Loucy (cell line): ENCODE data around the gene RIN3.

Source experiments
- H2AFZ ChIP-seq: fragments of 200-600 bp; sonication (generic); 2 replicates; pipeline ENCODE4 v1.6.0; 2016; ENCODE audit warnings: antibody characterized with exemption, mild to moderate bottlenecking, low read length, moderate library complexity
- H3F3A ChIP-seq: fragments of 200-600 bp; 2 replicates; pipeline ENCODE4 v1.6.0; 2016; ENCODE audit warnings: antibody characterized with exemption, low read depth, mild to moderate bottlenecking
- H3K27me3 ChIP-seq: fragments of 200-600 bp; sonication (generic); 2 replicates; pipeline ENCODE4 v1.6.1; 2014; ENCODE audit warnings: low read length, mild to moderate bottlenecking; ENCODE audit not compliant: insufficient read depth, poor library complexity, severe bottlenecking
- H3K36me3 ChIP-seq: fragments of 200-600 bp; sonication (generic); 2 replicates; pipeline ENCODE4 v1.6.1; 2016; ENCODE audit warnings: low read length; ENCODE audit not compliant: insufficient read depth
- H3K4me1 ChIP-seq: fragments of 200-600 bp; sonication (generic); 2 replicates; pipeline ENCODE4 v1.5.1; 2014; ENCODE audit warnings: low read length, mild to moderate bottlenecking; ENCODE audit not compliant: insufficient read depth, poor library complexity, severe bottlenecking
- H3K4me2 ChIP-seq: fragments of 200-600 bp; sonication (generic); 2 replicates; pipeline ENCODE4 v1.6.0; 2014; ENCODE audit warnings: antibody characterized with exemption, low read length, low read depth, mild to moderate bottlenecking; ENCODE audit not compliant: poor library complexity, severe bottlenecking
- H3K4me3 ChIP-seq: fragments of 200-600 bp; sonication (generic); 2 replicates; pipeline ENCODE4 v1.5.1; 2014; ENCODE audit warnings: low read length, mild to moderate bottlenecking, mixed read lengths; ENCODE audit not compliant: poor library complexity, severe bottlenecking
- H3K79me2 ChIP-seq: fragments of 200-600 bp; sonication (generic); 2 replicates; pipeline ENCODE4 v1.6.1; 2014; ENCODE audit warnings: low read length; ENCODE audit not compliant: insufficient read depth
- H3K9ac ChIP-seq: fragments of 200-600 bp; sonication (generic); 2 replicates; pipeline ENCODE4 v1.6.0; 2014; ENCODE audit warnings: mild to moderate bottlenecking, low read depth, low read length, moderate library complexity; ENCODE audit not compliant: poor library complexity, severe bottlenecking
- H3K9me2 ChIP-seq: fragments of 200-600 bp; sonication (generic); replicated peaks from 2 replicates; pipeline ENCODE4 v1.6.1; 2016; ENCODE audit warnings: low read depth, low read length, mixed read lengths
- H3K9me3 ChIP-seq: fragments of 200-600 bp; sonication (generic); 2 replicates; pipeline ENCODE4 v1.6.1; 2014; ENCODE audit warnings: mild to moderate bottlenecking, antibody characterized with exemption, low read length, low read depth; ENCODE audit not compliant: insufficient read depth
- H4K20me1 ChIP-seq: fragments of 200-600 bp; sonication (generic); 2 replicates; pipeline ENCODE4 v1.6.0; 2014; ENCODE audit warnings: antibody characterized with exemption, low read length, mild to moderate bottlenecking; ENCODE audit not compliant: insufficient read depth, poor library complexity, severe bottlenecking
- EZH2phosphoT487 ChIP-seq: fragments of 200-600 bp; IDR thresholded peaks from 2 replicates; pipeline ENCODE4 v1.6.1; 2018; ENCODE audit warnings: antibody characterized with exemption, mild to moderate bottlenecking, moderate library complexity, borderline replicate concordance
- TF ChIP-seq, protein P1 (sequence below): fragments of 200-600 bp; sonication (generic); conservative IDR thresholded peaks from 2 replicates; pipeline ENCODE4 v1.5.1; 2014; ENCODE audit warnings: mild to moderate bottlenecking, antibody characterized with exemption, low read length

Gene RIN3

DNA sequence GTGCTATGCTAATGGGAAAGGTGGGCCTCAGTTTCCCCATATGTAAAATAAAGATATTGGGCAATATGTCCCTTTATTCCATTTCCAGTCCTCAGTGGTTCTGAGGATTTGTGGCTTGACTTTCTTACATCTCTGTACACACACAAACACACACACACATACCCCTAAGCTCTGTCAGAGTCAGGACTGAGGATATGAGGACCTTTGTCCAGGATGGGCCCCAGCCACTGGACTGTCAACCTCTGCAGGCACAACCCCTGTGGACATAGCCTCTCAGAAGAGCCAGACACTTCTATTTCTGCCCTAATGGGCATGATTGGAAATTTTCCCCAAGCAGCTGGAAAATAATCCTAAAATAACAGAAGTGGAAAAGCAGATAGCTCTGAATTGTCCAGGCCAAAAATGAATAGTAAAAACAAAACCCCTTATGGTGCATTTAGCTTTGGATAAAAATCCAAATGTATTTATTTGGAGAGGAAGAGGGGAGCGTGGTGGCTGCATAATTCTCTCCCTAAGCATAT is 50.2 kb downstream of the RIN3 start:
- Histone ChIP-seq H2AFZ (no peak overlapping the region), H3K4me1 (peaks cover 9% of the 10 kb centered on the region), H3K9me2 (no peaks in the 10 kb centered on the region), H3K79me2 (peaks cover 45% of the 10 kb centered on the region; the same call in 1 of the 2 replicates), H3F3A (no peaks in the 10 kb centered on the region), H4K20me1 (peaks cover 4% of the 10 kb centered on the region), H3K27me3 (no peaks in the 10 kb centered on the region), H3K4me2 (no peak overlapping the region), H3K4me3 (no peak overlapping the region), H3K9me3 (no peaks in the 10 kb centered on the region), H3K9ac (no peak overlapping the region), H3K36me3 (peaks cover 78% of the 10 kb centered on the region; the same call in 1 of the 2 replicates)
- TF ChIP-seq, protein P1, sequence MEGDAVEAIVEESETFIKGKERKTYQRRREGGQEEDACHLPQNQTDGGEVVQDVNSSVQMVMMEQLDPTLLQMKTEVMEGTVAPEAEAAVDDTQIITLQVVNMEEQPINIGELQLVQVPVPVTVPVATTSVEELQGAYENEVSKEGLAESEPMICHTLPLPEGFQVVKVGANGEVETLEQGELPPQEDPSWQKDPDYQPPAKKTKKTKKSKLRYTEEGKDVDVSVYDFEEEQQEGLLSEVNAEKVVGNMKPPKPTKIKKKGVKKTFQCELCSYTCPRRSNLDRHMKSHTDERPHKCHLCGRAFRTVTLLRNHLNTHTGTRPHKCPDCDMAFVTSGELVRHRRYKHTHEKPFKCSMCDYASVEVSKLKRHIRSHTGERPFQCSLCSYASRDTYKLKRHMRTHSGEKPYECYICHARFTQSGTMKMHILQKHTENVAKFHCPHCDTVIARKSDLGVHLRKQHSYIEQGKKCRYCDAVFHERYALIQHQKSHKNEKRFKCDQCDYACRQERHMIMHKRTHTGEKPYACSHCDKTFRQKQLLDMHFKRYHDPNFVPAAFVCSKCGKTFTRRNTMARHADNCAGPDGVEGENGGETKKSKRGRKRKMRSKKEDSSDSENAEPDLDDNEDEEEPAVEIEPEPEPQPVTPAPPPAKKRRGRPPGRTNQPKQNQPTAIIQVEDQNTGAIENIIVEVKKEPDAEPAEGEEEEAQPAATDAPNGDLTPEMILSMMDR, result no peak
- TF ChIP-seq EZH2phosphoT487, result no peak

DNA sequence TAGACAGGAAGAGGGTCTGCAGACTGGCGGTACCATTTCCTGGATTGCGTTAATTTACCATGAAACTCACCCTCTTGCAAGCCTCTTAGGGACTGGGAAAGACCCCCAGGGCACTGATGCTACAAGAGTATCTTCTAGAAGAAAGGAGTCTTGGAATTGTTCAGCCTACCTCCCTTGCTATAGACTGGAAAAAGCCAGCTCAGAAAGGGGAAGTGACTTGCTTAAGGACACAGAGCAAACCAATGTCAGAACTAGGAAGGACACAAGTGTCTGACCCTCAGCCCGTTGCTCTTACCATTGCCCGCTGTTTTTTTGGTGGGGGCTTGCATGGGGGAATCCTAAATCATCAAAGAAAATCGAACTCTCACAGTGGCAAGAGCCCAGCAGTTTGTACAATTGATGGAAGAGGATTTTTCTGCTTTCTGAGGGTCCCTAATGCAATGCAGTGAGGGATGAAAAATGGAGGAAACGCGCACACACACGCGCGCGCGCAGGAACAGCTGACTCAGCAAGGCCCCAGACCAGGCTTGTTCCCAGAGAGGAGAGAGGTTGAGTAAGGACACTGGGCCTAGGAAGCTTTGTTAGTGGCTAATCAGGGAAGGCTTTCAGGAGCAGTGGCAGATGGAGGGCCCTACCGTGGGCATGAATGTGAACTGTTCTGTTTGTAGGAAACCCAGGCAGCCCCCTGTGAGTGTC is 50.9 kb downstream of the RIN3 start:
- no peak overlapping the region for H3K4me3 ChIP-seq

DNA sequence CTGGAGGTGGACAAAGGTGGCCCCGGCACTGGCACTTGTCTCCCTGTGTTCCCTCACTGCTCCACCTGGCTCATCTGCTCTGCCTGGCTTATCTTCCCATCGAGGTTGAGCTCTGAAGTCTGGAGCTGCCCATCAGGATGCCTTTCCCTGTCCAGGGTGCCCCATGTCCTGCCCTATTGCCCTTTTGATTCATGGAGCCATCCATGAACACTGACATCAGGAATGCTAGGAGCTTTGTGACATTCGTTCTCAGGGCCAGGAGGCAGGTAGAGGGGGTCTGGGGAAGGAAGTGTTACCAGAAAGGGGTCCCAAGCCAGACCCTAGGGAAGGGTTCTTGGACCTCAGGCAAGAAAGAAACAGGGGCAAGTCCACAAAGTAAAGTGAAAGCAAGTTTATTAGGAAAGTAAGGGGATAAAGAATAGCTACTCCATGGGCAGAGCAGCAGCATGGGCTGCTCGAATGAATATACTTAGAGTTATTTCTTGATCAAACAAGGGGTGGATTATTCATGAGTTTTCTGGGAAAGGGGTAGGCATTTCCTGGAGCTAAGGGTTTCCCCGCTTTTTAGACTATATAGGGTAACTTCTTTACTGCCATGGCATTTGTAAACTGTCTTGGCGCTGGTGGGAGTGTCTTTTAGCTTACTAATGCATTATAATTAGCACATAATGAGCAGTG is 51.6 kb downstream of the RIN3 start:
- H4K20me1 ChIP-seq, result peaks cover 4% of the 10 kb centered on the region
- H3K27me3 ChIP-seq, result no peaks in the 10 kb centered on the region
- H3K4me2 ChIP-seq, result no peak overlapping the region
- no peaks in the 10 kb centered on the region for H3F3A ChIP-seq
- peaks cover 68% of the 10 kb centered on the region; the same call in 1 of the 2 replicates for H3K36me3 ChIP-seq
- peaks cover 59% of the 10 kb centered on the region; the same call in 1 of the 2 replicates for H3K79me2 ChIP-seq
- H3K9me3 ChIP-seq, result no peaks in the 10 kb centered on the region
- H3K9me2 ChIP-seq, result no peaks in the 10 kb centered on the region
- H2AFZ ChIP-seq, result no peak overlapping the region
- TF ChIP-seq, protein P1, result no peak
- TF ChIP-seq EZH2phosphoT487, result no peak
- no peak overlapping the region for H3K4me3 ChIP-seq
- no peak overlapping the region for H3K9ac ChIP-seq
- H3K4me1 ChIP-seq, result peaks cover 21% of the 10 kb centered on the region

More for the DNA sequence above, 50.9 kb downstream of the RIN3 start:
- TF ChIP-seq EZH2phosphoT487, result no peak
- TF ChIP-seq, protein P1, result no peak
- no peaks in the 10 kb centered on the region for H3F3A ChIP-seq
- H2AFZ ChIP-seq, result no peak overlapping the region
- H3K27me3 ChIP-seq, result no peaks in the 10 kb centered on the region
- no peak overlapping the region for H3K4me2 ChIP-seq
- peaks cover 52% of the 10 kb centered on the region; the same call in 1 of the 2 replicates for H3K79me2 ChIP-seq
- no peak overlapping the region for H3K9ac ChIP-seq
- H3K9me2 ChIP-seq, result no peaks in the 10 kb centered on the region
- H3K9me3 ChIP-seq, result no peaks in the 10 kb centered on the region
- H4K20me1 ChIP-seq, result peaks cover 4% of the 10 kb centered on the region
- H3K4me1 ChIP-seq, result peaks cover 14% of the 10 kb centered on the region
- H3K36me3 ChIP-seq, result peaks cover 74% of the 10 kb centered on the region; the same call in 1 of the 2 replicates
